ENCODE results near the gene RPL6. TPM values are rescaled to one million over a fixed set of nuclear protein-coding genes. Genes with fewer than 3 reads are reported as not detected.

RPL6 gene
- total RNA-seq, 6 experiments from 2014 or later: 1,282 to 1,468 (median 1,387) TPM

Other genes with a start within 250 kb of the RPL6 start
- 10 to 100 TPM; 15.7 to 22.5 (median 18.5) TPM for gene HECTD4, start 27.2 kb downstream of the RPL6 start, total RNA-seq (2021; fragmentation: NEBNext Ultra II Directional; extraction: Animal tissue kit (Norgen Biotek cat#: 25700))
- 100 to 1,000 TPM; 132 to 160 (median 144) TPM for gene PTPN11, start 9.3 kb upstream of the RPL6 start, total RNA-seq (2021; fragmentation: NEBNext Ultra II Directional; extraction: Animal tissue kit (Norgen Biotek cat#: 25700))

Data from HFFc6 (cell line).